ENCODE results near the gene WFDC6. TPM values are rescaled to one million over a fixed set of nuclear protein-coding genes. Genes with fewer than 3 reads are reported as not detected.

The WFDC6 gene
- polyA plus RNA-seq, 1 donor (not counting 4 experiments of a cell fraction or from before 2014, with no cell fraction given), result not detected

GRCh38 chr20:45497971-45498494, 41.2 kb downstream of the WFDC6 start:
- no peaks in the 10 kb centered on the region for H3K36me3 ChIP-seq (ENCODE audit: control insufficient read depth in 2 of 2, extremely low read depth in 1 of 2, insufficient read depth in 2 of 2, low read length in 2 of 2)
- H3K79me2 ChIP-seq (ENCODE audit: control insufficient read depth, insufficient read depth, low read length), result no peaks in the 10 kb centered on the region
- H3K27me3 ChIP-seq (ENCODE audit: control insufficient read depth, extremely low read depth, insufficient read depth, low read length), result peaks cover 18% of the 10 kb centered on the region
- DNase-seq (ENCODE audit: low read depth, low spot score), result no peak
- H3K4me2 ChIP-seq (ENCODE audit: control insufficient read depth, extremely low read depth, insufficient read depth, low read depth, low read length), result no peak overlapping the region
- H3K4me3 ChIP-seq (ENCODE audit: control insufficient read depth in 2 of 3, extremely low read depth in 1 of 3, insufficient read depth in 2 of 3, low read depth in 1 of 3, low read length in 3 of 3), result no peak overlapping the region
- no peaks in the 10 kb centered on the region for H3K9me3 ChIP-seq (ENCODE audit: control insufficient read depth, low read depth, low read length)
- no peak overlapping the region for H3K27ac ChIP-seq (ENCODE audit: control insufficient read depth, insufficient read depth, low read length)
- H3K9ac ChIP-seq (ENCODE audit: control insufficient read depth, extremely low read depth, insufficient read depth, low read length), result no peak overlapping the region
- no peak for FAIRE-seq
- TF ChIP-seq CTCF (optimal IDR thresholded peaks at IDR 0.05 in 1 of 3, IDR thresholded peaks at IDR 0.05 in 1 of 3, conservative IDR thresholded peaks at IDR 0.05 in 1 of 3; ENCODE audit: extremely low read depth in 1 of 3, insufficient read depth in 2 of 3, low read length in 3 of 3), result no peak
- TF ChIP-seq EZH2 (IDR thresholded peaks at IDR 0.05; ENCODE audit: low read length), result no peak
- H2AFZ ChIP-seq (ENCODE audit: control insufficient read depth, low read length), result no peak overlapping the region
- H3K4me1 ChIP-seq (ENCODE audit: control insufficient read depth, extremely low read depth, insufficient read depth, low read length), result no peaks in the 10 kb centered on the region
- dilution Hi-C loops (cut with MboI; ENCODE audit: extremely low pct_ligation_motif_present, low sequenced_read_pairs), result no loop called here
- no peaks in the 10 kb centered on the region for H3K9me1 ChIP-seq (ENCODE audit: control insufficient read depth, extremely low read depth, insufficient read depth, low read length)
- no peaks in the 10 kb centered on the region for H4K20me1 ChIP-seq (ENCODE audit: control insufficient read depth, extremely low read depth, insufficient read depth, low read length)

GRCh38 chr20:45496166-45496565, 43.1 kb downstream of the WFDC6 start:
- Histone ChIP-seq H3K9ac (ENCODE audit: control insufficient read depth, extremely low read depth, insufficient read depth, low read length) (no peak overlapping the region), H3K27ac (ENCODE audit: control insufficient read depth, insufficient read depth, low read length) (no peak overlapping the region), H3K27me3 (ENCODE audit: control insufficient read depth, extremely low read depth, insufficient read depth, low read length) (peaks cover 11% of the 10 kb centered on the region), H3K9me3 (ENCODE audit: control insufficient read depth, low read depth, low read length) (no peaks in the 10 kb centered on the region), H3K36me3 (ENCODE audit: control insufficient read depth in 2 of 2, extremely low read depth in 1 of 2, insufficient read depth in 2 of 2, low read length in 2 of 2) (no peaks in the 10 kb centered on the region), H4K20me1 (ENCODE audit: control insufficient read depth, extremely low read depth, insufficient read depth, low read length) (no peaks in the 10 kb centered on the region), H3K4me2 (ENCODE audit: control insufficient read depth, extremely low read depth, insufficient read depth, low read depth, low read length) (no peak overlapping the region), H2AFZ (ENCODE audit: control insufficient read depth, low read length) (no peak overlapping the region), H3K79me2 (ENCODE audit: control insufficient read depth, insufficient read depth, low read length) (no peaks in the 10 kb centered on the region), H3K4me3 (ENCODE audit: control insufficient read depth in 2 of 3, extremely low read depth in 1 of 3, insufficient read depth in 2 of 3, low read depth in 1 of 3, low read length in 3 of 3) (no peak overlapping the region), H3K4me1 (ENCODE audit: control insufficient read depth, extremely low read depth, insufficient read depth, low read length) (no peaks in the 10 kb centered on the region), H3K9me1 (ENCODE audit: control insufficient read depth, extremely low read depth, insufficient read depth, low read length) (no peaks in the 10 kb centered on the region)
- DNase-seq (ENCODE audit: low read depth, low spot score) (no peak), FAIRE-seq (no peak)
- dilution Hi-C loops (cut with MboI; ENCODE audit: extremely low pct_ligation_motif_present, low sequenced_read_pairs), result no loop called here
- no peak for TF ChIP-seq CTCF (optimal IDR thresholded peaks at IDR 0.05 in 1 of 3, IDR thresholded peaks at IDR 0.05 in 1 of 3, conservative IDR thresholded peaks at IDR 0.05 in 1 of 3; ENCODE audit: extremely low read depth in 1 of 3, insufficient read depth in 2 of 3, low read length in 3 of 3)
- TF ChIP-seq EZH2 (IDR thresholded peaks at IDR 0.05; ENCODE audit: low read length), result no peak

Measured in keratinocyte (primary cell).